Stimulated activated CD8-positive, alpha-beta memory T cell treated with anti-CD3 and anti-CD28 coated beads, Interleukin-7, amount 100 ng/mL, for 4 hours (primary cell): ENCODE results near the gene ZBTB22.
"Not testable (repeated sequence)": the region's sequence is repeated elsewhere in the genome, so short reads cannot be mapped to it uniquely, and the experiment has no call there.

Source experiments
- DNase-seq, 2 donors: peaks; one replicate each; pipeline ENCODE4 v3.0.0-alpha.2; 2020; ENCODE audit warnings: low read depth in 2 of 2

Gene ZBTB22, protein sequence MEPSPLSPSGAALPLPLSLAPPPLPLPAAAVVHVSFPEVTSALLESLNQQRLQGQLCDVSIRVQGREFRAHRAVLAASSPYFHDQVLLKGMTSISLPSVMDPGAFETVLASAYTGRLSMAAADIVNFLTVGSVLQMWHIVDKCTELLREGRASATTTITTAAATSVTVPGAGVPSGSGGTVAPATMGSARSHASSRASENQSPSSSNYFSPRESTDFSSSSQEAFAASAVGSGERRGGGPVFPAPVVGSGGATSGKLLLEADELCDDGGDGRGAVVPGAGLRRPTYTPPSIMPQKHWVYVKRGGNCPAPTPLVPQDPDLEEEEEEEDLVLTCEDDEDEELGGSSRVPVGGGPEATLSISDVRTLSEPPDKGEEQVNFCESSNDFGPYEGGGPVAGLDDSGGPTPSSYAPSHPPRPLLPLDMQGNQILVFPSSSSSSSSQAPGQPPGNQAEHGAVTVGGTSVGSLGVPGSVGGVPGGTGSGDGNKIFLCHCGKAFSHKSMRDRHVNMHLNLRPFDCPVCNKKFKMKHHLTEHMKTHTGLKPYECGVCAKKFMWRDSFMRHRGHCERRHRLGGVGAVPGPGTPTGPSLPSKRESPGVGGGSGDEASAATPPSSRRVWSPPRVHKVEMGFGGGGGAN

DNA sequence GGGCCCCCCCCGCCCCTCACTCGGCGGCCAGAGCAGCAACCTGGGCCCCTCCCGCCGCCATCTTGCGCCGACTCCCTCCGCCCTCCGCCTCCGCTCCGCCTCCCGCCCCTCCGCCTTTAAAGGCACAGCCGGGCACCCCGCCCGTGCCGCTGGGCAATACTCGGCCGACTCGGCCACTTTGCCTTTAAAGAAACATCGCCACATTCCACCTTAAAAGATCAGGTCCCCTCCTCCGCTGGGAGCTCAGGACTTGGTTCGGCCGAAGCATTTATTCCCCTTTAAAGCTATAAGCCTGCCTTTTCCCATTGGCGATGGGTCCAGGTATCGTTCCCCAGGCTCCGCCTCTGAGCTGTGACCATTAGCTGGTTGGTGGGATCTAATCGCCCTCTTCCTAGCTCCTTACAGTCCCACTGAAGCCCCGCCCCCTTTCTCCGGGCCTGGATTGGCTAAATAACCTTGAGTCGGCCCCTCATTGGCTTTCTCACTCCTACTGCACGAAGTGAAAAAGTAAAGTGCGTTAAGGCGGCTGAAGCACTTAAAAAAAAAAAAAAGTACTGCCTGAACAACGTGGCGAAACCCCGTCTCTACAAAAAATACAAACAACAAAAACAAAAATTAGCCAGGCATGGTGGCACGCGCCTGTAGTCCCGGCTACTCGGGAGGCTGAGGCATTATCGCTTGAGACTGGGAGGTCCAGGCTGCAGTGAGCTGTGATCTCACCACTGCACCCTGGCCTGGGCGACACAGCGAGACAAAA lies at the start of gene ZBTB22:
Gene ZBTB22, minus strand, starts transcription at position 76 of the 757 bp plus-strand sequence. CDS start 828 bp downstream, outside the sequence.
- peak; percentile 92 for DNase-seq

DNA sequence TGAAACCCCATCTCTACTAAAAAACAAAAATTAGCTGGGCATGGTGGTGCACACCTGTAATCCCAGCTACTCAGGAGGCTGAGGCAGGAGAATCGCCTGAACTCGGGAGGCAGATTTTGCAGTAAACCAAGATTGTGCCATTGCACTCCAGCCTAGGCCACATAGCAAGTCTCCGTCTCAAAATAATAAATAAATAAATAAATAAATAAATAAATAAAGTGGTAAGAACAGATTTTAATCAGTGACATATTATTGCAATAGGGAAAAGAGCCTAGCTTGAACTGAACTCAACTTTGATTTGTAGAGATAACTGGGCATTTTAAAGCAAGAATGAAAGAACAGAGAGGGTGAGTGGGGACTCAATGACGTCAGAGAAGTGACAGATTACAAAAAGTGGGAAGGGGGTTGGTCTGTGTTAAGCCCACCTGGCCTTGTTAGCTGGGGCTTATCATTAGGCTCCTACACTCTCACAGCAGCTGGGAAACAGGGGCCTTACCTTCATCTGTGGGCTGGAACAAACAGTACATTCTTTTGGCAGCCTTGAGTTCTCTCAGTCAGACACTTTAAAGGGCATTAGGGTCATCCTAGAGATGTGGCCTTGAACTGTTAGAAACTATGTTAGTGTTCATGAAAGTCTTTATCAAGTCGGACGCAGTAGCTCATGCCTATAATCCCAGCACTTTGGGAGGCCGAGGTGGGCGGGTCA lies 49.6 kb upstream of the ZBTB22 start:
- no peak for DNase-seq

DNA sequence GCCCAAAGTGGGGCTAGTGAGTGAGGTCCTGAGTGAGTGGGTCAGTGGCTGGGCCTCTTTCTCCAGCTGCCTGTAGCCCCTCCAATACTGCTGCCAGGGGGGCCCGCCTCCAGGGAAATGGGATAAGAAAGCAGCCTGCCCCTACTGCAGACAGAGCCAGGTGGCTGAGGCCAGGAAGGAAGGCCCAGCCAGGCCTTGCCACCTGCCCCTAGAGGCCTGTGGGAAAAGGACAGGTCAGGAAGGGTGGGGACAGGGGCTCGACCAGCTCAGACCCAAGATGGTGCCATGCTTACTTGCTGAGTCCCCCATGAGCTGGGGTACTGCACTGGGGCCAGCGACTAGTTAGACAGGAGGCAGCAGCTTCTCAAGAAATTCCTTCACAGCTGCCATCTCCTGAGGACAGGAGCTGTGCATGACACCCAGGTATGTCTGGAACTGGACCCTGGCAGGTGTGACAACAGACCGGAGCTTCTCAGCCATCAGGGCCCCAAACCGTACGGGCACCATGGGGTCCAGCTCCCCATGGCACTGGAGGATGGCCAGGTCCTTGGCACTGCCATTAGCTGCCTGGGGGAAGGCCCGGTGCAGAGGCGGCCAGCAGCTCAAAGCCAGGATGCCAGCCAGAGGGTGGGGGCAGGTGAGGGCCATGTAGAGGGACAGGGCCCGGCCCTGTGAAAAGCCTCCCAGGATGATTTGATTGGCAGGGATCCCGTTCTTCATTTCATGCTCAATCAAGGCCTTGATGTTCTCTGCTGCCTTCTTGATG lies 47.8 kb upstream of the ZBTB22 start:
- DNase-seq, result not testable (repeated sequence)

DNA sequence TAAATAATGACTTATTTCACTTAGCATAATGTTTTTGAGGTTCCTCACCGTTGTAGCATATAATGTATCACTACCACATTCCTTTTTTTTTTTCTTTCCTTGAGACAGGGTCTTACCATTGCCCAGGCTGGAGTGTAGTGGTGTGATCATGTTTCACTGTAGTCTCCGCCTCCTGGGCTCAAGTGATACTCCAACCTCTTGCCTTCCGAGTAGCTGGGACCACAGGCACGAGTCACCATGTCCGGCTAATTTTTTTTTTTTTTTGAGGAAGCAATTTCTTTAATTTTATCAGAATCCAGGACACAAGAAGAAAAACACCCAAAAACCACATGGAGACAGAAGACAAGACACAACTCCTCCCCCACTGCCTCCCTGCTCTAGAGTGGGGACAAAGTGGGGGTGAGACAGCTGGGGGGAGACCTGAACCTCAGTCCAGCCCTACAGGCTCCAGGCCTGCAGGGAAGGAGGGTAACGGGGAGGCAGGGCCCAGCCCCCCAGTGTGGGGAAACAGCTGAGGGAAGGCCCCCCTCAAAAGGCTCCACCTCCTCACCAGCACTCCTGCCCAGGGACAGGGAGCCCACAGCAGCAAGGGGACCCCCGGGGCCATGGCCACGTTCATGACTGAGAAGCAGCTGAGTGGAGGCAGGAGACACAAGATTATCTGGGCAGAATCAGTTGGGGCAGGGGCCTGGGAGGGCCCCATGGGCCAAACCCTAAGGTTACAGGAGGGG lies 47.1 kb upstream of the ZBTB22 start:
- not testable (repeated sequence) for DNase-seq

DNA sequence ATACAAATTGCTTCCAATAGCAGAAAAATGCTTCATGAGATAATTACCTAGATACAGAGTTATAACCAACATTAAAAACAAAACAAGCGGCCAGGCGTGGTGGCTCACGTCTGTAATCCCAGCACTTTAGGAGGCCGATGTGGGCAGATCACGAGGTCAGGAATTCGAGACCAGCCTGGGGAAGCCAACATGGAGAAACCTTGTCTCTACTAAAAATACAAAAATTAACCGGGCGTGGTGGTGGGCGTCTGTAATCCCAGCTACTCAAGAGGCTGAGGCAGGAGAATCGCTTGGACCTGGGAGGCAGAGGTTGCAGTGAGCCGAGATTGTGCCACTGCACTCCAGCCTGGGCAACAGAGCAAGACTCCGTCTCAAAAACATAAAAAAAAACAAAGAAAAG lies 45.9 kb upstream of the ZBTB22 start:
- not testable (repeated sequence) for DNase-seq

DNA sequence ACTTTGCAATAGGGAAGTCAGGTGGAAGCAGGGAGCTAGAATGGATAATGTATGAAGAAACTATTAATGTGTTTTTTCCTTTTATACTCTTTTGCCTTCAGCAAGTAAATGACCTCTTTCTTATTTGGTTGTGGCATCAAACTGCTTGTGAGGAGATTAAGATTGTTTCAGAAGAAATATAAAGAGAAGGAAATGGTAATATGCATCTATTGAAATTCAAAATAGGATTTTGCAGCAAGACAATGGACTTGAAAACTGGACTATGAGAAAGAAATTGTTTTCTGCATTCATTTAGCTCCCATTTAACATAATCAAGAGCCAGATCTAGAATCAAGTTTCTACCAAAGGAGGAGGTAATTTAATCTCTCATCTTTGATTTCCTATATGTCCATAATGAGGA lies 41.8 kb upstream of the ZBTB22 start:
- no peak for DNase-seq

DNA sequence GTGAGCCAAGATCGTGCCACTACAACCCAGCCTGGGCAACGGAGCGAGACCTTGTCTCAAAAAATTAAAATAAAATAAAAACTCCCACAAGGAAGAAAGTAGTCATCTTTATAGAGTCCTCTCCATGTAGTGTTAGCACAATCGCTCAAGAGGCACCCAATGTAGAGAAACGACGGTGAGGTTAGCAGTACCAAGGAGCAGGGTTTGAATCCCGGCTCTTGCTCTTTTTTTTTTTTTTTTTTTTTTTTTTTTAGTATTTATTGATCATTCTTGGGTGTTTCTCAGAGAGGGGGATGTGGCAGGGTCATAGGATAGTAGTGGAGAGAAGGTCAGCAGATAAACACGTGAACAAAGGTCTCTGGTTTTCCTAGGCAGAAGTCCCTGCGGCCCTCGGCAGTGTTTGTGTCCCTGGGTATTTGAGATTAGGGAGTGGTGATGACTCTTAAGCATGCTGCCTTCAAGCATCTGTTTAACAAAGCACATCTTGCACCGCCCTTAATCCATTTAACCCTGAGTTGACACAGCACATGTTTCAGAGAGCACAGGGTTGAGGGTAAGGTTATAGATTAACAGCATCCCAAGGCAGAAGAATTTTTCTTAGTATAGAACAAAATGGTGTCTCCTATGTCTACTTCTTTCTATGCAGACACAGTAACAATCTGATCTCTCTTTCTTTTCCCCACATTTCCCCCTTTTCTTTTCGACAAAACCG lies 39.8 kb upstream of the ZBTB22 start:
- not testable (repeated sequence) for DNase-seq

DNA sequence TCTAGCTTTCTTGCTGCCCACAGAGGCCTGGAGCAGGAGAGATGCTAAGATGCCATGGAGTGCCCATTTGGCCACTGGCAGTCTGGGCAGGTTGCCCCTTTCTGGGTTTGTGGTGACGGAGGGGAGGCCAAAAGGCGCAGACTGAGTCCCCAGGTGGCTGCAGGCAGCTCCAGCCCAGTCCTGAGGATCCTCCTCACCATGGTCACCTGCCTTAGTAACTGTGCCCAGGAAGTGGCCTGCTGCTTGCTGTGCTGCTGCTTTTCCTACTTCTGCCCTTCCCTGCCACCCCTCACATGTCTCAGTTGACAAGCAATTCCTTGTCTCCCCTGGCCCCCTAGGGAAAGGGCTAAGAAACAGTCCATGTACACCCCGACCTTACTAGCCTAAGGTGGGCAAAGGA lies 38.8 kb upstream of the ZBTB22 start:
- no peak for DNase-seq

DNA sequence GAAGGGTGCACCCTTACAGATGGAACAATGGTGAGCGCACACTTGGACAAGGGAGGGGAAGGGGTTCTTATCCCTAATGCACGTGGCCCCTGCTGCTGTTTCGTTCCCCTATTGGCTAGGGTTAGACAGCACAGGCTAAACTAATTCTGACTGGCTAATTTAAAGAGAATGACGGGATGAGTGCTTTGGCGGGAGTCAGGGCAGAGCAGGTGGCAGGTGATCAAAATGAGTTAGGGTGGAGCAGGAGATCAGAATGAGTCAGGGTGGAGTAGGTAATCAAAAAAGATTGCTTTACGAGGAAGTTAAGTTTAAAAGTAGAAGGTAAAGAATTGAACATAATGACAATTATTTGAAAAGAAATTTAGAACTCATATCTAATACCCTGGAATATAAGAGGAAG lies 38.3 kb upstream of the ZBTB22 start:
- DNase-seq, result not testable (repeated sequence)

DNA sequence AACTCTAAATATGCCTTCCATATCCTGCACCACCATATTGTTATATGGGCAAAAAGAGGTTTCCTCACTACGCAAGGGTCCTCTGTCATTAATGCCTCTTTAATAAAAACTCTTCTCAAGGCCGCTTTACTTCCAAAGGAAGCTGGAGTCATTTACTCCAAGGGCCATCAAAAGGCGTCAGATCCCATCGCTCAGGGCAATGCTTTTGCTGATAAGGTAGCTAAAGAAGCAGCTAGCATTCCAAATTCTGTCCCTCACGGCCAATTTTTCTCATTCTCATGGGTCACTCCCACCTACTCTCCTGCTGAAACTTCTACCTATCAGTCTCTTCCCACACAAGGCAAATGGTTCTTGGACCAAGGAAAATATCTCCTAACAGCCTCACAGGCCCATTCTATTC lies 30.3 kb upstream of the ZBTB22 start:
- DNase-seq, result no peak

DNA sequence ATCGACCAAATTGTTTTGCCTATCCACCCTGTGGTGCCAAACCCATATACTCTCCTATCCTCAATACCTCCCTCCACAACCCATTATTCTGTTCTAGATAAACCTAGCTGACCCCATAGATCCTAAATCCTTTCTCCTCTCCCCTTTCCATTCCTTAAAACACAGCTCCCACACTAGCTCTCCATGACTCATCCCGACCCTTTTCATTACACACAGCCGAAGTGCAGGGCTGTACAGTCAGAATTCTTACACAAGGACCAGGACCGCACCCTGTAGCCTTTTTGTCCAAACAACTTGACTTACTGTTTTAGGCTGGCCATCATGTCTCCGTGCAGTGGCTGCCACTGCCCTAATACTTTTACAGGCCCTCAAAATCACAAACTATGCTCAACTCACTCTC lies 29.4 kb upstream of the ZBTB22 start:
- DNase-seq, result not testable (repeated sequence)

DNA sequence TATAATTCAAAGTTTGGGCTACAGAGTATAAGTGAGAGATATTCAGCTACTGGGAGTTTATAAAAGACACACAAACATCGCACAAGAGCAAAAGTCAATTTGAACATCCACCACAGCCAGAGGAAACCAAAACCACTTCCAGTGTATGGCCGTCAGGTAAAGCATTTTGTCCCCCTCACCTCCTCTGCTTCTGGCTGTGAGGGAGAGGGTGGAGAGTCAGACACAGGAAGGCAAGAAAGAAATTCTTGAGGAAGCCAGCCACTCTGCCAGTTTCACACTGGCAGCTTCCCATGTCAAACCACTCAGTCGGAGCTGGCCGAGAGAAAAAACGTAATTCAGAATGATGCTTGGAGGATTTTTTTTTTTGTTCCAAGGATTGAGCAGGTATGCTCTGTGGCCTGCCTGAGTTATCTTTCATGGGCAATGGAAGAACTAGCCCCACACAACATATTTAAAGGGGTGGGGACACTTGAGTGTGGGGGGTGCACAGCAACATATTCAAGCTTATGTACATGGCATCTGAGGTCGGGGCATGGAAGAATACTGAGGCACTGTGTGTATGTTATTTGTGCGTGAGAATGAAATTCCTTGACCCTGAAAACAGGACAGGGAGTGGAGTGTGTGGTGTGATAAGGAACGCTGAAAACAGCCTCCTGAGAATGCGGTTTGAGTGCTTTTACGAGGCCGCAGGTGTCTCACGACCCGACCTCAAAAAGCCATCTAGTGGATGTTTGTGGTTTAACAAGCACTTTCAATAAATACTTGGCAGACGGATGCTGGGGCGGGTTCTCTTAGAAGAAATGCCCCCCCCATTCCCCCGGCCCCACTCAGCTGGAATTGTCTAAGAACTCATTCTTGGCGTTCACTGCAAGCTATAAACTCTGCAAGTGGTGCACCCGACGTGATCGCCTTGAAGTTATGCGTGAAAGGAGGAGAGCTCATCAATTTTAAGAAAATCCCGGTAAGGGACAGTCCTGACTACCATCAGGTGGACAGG lies 27.5 kb upstream of the ZBTB22 start:
- DNase-seq, result peak; percentile 53 to 56

DNA sequence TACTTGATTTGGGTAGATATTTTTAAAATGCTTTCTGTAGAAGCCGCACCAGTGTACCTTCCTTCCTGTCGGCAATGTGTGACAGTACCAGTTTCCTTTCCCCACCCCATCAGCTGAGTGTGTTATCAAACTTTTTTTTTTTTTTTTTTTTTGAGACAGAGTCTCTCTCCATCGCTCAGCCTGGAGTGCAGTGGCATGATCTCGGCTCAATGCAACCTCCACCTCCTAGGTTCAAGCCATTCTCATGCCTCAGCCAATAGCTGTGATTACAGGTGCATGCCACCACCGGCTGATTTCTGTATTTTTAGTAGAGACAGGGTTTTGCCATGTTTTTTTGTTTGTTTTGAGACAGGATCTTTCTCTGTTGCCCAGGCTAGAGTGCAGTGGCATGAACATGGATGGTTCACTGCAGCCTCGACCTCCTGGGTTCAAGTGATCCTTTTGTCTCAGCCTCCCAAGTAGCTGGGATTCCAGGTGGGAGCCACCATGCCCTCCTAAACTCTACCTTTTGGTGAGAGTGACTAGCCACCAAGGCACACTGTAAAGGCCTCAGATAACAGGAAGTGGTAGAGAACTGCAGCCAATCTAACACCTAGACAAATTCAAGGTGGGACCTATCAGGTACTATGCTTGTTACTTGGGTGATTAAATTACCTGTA lies 26.5 kb upstream of the ZBTB22 start:
- peak; percentile 34 to 48 for DNase-seq

DNA sequence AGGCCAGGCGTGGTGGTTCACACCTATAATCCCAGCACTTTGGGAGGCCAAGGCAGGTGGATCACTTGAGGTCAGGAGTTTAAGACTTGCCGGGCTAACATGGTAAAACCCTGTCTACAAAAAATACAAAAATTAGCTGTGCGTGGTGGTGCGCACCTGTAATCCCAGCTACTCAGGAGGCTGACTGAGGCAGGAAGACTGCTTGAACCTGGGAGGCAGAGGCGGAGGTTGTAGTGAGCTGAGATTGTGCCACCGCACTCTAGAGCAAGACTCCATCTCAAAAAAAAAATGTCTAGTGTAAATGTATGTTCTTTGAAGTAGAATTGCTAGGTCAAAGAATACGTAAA lies 26.0 kb upstream of the ZBTB22 start:
- not testable (repeated sequence) for DNase-seq

DNA sequence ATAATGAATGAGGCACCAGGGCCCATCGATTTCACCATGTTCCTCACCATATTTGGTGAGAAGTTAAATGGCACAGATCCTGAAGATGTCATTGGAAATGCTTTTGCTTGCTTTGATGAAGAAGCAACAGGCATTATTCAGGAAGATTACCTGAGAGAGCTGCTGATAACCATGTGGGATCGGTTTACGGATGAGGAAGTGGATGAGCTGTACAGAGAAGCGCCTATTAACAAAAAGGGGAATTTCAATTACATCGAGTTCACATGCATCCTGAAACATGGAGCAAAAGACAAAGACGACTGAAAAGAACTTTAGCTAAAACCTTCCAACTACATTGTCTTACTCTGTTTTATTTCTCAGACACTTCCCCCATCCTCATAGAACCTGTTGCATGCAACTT lies 21.6 kb upstream of the ZBTB22 start:
- DNase-seq, result no peak

DNA sequence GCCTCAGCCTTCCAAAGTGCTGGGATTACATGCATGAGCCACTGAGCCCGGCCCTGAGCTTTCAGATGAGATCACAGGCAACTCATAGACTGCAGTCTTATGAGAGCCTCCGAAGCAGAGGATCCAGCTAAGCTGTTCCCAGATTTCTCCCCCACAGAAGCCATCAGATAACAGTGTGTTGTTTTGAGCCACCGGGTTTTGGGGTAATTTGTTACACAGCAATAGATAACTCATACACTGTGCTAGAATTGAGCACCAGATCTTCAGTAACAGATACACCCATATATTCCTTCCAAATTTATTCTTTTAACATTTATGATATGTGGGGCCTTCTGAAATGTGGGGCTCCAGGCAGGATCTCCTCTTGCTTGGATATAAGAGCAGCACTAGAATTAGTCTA lies 19.0 kb upstream of the ZBTB22 start:
- no peak for DNase-seq

DNA sequence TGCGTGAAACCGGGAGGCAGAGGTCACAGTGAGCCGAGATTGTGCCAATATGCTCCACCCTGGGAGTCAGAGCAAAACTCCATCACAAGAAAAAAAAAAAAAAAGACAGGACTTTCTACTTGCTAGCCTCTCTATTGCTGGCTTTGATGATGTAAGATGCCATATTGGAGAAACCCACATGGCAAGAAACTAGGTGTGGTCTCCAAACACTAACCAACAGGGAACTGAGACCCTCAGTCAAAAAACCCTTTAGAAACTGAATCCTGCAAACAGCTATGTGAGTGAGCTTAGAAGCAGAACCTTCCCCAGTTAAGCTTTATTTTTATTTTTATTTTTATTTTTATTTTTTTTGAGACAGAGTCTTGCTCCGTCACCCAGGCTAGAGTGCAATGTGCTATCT lies 18.4 kb upstream of the ZBTB22 start:
- DNase-seq, result no peak

DNA sequence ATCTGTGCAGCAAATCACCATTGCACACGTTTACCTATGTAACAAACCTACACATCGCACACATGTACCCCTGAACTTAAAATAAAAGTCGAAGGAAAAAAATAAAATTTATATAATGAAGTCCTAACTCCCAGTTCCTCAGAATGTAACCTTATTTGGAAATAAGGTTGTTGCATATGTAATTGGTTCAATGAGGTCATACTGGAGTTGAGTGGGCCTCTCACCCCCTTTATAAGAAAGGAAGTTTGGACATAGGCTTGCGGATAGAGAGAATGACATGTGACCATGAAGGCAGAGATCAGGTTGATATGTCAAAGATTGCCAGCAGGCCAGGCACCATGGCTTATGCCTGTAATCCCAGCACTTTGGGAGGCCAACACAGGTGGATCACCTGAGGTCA lies 16.1 kb upstream of the ZBTB22 start:
- no peak for DNase-seq
